NCI-H774 (cell line): Measurements from ENCODE around the gene UQCRC1.

Experiments used
- DNase-seq: peaks from one replicate; lab custom pipeline; 2025; lab: John Stamatoyannopoulos, UW

Gene UQCRC1

DNA sequence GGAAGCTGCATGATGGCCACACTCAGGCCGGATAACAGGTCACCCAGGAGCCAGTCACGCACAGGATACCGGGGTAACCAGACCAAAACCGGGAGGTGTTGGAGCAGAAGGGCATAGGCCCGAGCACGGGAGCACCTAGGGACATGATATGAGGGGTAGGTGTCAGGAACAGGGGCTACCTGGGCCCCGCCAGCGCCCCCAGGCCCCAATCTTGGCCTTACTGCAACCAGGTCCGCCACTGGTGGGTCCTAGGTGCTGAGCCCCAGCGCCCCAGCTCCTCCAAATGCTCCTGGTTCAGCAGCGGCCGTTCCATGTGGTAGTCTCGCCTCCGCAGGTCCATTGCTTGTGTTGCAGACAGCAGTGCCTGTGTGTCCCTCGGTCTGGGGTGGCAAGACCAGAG lies 23.8 kb upstream of the UQCRC1 start:
- no peak for DNase-seq

DNA sequence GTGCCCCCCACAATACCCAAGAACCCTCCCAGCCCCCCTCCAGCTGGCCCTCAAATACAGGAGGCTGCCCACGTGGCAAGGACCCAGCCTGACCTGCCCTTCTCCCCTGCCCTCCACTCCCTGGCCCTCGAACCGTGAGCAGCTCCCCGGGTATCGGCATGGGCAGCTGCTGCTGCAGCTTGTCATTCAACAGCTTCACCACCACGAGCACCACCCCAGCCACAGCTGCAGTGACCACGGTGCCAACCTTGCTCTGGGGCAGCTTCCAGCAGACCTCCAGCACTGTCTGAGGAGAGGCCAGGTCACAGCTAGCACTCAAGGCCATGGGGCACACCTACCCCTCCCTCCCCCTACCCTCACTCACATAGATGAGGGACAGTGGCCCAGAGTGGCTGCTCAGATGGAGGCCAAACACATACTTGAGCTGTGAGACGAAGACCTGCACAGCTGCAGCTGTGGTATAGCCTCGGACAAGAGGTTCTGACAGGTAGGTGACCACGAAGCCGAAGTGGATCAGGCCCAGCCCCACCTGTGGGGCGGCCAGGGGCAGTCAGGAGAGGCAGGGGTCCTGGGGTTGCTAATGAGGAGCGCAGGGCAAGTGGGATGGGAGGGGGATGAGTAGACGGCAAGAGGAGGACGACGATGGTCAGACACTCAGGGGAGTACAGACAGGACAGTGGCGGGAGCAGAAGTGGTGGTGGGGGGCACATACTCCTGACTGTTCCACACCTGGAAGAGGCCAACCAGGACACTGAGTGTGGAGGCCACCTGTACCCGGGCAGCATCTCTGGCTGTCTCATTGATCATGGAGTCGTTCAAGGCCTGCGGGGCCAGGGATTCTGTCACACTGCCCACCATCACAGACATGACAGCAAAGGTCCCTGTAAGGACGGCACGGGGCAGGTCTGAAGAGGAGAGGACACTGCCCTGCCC lies 22.3 kb upstream of the UQCRC1 start:
- no peak for DNase-seq

DNA sequence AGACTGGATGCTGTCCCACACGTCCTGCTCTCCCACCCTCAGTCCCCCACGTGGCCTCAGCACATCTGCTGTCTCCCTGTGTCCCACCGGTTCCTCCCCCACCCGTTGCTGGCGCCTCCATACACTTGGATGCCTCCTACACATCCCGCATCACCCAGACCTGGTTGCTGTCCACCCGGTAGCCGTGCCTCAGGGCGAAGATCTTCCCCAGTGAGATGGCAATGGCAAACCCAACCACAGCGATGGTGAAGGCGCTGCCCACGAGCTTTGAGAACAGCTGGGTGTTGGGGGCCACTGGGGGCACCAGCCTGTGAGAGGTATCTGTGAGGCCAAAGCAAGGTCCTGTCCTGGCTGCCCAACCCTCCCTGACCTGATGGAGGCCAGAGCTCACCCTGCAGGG lies 21.4 kb upstream of the UQCRC1 start:
- DNase-seq = no peak

DNA sequence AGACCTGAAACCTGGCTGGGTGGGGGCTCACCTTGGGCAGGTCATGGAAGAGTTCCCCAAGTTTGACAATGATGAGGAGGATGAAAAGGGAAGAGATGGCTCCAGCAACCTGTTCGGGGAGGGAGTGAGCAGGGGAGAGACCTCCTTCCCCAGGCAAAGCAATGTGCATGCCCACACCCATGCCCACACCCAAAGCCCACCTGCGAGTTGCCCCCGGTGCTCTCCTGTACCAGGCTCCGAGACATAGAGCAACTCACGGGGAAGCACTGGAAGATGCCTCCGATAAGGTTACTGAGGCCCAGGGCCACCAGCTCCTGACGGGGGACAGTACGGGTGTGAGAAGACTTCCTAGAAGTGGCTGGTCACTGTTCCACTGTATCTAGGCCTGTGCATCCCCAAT lies 21.0 kb upstream of the UQCRC1 start:
- no peak for DNase-seq

DNA sequence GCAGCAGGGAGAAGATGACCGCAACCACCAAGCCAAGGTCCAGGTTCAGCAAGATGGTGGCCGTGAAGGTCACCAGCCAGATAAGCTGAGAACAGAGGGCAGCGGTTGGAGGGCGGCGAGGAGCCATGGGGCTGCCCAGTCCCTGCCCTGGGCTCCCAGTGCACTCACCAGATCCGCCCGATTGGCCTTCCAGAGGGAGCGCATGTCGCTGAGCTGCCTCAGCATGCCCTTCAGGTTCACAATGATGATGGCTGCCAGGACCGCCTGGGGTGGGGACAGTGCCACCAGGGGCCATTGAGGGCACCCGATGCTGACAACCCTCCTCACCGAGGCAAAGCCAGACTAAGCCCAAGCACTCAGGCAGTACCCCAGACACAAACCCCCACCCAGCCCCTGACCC lies 20.4 kb upstream of the UQCRC1 start:
- no peak for DNase-seq

DNA sequence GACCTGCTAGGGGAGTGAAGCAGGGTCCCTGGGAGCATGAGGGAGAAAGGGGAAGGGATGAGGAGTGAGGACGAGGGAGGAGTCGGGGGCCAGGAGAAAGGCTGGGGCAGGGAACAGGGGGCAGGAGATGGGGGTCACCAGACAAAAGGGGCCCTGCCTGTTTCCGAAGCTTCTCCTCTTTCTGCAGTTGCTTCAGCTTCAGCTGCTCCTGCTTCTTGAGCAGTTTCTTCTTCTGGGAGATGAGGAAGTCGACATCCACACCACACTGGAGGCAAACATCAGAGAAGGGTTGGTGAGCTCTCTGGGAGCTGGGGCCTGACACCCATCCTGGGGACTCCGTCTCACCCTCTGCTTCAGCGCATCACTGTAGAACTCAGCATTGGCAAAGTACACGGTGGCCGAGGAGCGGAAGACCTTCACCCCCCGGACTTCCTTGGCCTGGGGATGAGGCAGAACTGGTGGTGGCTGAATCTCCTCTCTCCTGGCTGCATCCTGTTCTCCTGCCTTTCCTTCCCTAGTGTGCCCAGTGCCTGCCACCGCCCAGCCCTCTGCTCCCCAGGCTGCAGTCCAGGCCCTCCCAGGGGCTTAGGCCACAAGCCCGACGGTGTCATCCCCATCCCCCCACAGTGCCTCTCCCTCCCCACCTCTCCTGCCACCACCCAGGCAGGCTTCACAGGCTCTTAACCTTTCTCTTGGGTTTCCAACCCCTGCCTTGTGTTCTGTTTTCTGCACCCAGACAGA lies 19.0 kb upstream of the UQCRC1 start:
- no peak for DNase-seq

DNA sequence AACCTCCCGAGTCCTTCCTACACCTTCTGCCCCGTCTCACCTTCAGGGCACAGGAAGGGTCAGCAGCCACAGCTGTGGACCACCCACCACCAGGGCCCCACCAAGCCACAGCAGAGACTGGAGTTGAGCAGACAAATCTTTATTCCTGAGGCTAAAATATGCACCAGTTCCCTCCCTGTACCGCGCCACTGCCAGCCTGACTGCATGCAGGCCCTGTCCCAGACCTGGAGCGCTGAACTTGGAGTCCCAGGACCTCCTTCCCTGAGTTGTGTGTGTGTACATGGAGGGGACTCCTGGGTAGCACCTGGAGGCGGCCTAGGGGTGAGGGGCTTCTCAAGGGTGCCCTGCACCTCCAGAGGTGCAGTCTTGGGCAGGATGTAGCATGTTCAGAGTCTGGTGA lies 16.2 kb upstream of the UQCRC1 start:
- DNase-seq = no peak

DNA sequence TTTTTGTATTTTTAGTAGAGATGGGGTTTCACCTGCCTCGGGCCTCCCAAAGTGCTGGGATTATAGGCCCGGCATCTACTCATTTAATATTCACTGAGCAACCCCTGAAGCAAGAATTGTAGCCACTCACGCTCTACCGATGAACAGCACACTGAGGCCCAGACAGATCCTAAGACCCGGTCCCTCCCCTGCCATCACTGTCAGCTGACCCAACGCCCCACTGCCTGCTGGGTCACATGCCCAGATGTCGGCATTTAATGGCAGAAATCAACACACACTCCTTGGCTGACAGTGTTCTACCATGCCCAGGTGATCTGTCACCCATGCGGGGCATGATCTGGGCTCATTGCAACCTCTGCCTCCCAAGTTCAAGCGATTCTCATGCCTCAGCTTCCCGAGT lies 15.3 kb upstream of the UQCRC1 start:
- no peak for DNase-seq

DNA sequence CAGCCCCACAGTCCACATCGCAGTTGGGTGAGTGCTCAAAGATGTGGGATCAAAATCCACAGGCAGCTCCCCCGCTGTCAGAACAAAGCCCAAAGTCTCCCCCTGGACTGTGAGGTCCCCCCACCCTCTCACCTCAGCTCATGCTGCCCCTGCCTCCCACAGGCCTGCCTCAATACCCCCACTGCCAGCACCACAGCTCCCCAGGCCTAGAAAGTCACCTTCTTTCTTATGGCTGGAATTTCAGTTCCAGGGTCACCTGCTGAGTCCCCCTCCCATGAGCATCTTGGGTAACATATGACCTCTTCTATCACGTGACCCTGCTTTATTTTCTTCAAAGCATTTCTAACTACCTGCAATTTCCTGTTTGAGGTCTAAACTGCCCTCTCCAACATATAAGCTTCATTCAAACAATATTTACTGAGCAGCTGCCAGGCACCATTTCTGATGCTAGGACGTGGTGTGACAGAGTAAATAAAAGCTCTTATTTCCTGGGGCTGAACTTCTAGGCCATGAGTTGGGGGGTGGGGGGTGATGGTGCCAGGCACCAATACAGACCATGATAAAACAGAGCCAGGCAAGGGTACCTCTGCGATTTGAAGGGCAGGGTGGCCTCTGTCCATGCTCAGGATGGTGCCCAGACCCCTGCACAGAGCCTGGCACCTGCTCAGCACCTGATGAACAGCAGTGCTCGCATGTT lies 14.6 kb upstream of the UQCRC1 start:
- DNase-seq = peak; percentile 40

DNA sequence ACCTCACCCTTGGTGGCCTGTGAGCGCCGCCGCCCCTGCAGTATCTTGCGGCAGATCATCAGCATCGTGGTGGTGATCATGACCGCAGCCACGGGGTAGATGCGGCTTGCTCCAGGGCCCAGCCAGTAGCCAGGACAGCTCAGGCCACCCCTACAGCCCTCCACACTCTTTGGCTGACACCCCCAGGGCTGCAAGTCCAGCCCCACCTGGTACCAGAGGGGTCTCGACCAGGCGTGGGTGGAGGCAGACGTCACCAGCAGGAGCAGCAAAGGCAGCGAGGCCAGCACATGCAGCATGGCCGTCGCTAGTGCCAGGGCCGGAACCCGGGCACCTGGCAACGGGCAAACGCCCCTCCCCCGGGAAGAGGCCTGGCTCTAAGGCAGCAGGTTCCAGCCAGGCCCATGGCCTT lies 12.0 kb upstream of the UQCRC1 start, which contains the start of gene TMEM89:
Gene TMEM89, minus strand, starts transcription at position 309 of the 409 bp plus-strand sequence. Its CDS starts 13 bp downstream, at position 296.
- no peak for DNase-seq

DNA sequence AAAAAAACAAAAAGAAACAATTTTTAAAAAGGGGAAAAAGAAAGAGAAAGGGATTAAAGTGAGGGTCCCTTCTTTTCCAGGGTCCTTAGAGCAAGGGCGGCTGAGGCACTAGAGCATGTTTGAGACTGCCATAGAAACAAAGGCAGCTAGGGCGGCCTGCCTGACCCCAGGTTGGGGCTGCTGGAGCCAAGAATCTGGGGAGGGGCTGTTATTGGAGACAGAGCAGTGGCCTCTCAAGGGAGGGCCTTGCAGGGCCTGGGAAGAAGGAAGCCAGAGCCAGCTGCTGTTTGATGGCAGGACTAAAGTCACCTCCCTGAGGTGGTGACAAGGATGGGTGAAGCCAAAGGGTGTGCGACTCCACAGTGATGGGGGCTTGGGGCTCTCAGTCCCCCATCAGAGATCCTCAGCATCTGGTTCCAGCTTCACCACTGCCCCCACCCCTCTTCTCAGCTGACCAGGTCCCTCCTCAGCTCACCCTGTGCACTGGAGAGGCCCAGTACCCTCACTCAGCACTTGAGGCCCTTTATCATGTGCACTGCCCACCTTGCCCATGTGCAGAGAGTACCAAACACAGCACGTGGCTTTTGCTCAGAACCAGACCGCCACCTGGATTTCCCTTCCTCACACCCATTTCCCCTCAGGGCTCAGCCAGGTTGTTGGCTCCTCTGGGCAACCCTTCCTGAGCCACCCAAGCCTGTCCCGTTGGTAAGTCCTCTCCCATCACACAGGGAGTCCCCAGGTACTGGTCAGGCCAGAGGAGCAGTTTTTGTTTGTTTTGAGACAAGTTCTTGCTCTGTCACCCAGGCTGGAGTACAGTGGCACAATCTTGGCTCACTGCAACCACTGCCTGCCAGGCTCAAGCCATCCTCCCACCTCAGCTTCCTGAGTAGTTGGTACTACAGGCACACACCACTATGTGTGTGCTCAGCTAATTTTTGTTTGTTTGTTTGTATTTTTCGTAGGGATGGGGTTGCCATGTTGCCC lies 10.4 kb upstream of the UQCRC1 start:
- no peak for DNase-seq

DNA sequence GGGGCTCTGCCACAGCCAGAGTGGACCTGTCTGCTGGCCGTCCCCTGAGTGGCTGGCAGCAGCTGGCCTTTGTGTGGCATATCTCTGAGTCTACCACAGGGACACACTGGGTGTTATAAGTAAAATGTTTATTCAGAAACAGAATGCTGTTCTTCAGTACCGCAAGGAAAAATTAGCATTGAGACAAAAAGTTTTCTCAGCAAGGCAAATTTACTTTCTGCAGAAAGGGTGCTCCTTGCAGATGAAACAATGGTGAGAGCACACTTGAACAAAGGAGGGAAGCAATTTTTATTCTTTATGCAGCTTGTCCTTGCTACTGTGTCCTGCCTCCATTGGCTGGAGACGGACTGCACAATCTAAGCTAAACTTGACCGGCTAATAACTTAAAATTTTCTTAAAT lies 8.1 kb upstream of the UQCRC1 start:
- no peak for DNase-seq

DNA sequence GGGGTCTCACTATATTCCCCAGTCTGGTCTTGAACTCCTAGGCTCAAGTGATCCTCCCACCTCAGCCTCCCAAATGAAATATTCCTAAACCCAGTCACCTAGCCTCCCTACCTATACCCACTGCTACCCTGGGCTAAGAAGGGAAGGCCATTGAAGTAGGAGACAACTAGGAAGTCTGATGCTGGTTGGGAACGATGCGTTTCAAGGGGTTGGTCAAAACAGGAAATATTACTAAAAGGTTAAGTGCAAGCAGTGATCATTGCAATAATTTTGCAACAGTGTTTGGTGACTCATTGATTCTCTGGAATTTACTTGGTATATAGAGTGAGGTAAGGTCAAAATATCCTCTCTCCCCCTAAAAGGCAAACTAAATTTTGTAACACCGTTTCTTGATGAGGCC lies 4.6 kb upstream of the UQCRC1 start:
- DNase-seq = no peak

DNA sequence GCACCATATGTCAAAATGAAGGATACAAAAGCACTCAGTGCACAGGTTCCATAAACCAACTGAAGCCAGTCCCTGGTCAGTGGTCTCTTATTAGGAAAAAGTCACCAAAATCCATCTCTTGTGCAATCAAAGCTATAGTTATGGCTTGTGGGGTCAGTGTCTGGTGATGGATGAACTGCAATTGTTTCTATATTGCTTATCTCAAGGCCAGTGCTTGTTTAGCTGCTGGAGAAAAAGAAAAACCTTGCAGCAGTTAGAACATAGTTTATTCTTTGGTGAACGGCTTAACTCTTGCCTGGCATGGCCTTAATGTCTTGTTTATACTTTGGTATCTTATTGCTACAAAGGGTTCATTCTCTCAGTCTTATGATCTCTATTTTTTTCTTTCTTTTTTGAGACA lies 2.9 kb upstream of the UQCRC1 start:
- DNase-seq = no peak

DNA sequence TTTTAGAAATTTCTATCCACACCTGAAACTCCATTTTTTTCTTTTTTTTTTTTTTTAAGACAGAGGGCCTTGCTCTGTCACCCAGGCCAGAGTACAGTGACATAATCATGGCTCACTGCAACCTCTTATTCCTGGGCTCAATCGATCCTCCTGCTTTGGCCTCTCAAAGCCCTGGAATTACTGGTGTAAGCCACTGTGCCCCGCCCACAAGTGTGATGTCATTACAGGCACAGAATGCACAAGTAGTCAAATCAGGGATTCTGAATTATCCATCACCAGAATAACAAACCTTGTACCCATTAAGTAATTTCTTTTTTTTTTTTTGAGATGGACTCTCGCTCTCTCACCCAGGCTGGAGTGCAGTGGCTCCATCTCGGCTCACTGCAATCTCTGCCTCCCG lies 1.9 kb downstream of the UQCRC1 start:
- DNase-seq = no peak

DNA sequence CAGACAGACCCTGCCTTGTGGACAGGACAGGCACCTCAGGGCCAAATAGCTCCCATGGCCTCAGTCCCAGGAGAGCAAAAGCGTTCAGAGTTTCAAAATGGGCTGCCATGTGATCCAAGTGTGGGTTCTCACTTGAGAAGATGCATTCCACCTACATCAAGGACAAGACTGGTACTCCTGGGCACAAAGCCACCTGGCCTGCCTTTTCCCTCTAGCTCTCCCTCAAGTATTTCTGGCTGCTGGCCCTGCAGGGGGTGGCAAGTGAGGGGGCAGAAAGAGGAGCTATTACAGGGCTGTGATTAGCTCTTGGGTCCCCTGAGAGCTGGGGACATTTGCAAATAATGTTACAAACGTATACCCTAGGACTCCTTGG lies 7.8 kb downstream of the UQCRC1 start:
- no peak for DNase-seq

DNA sequence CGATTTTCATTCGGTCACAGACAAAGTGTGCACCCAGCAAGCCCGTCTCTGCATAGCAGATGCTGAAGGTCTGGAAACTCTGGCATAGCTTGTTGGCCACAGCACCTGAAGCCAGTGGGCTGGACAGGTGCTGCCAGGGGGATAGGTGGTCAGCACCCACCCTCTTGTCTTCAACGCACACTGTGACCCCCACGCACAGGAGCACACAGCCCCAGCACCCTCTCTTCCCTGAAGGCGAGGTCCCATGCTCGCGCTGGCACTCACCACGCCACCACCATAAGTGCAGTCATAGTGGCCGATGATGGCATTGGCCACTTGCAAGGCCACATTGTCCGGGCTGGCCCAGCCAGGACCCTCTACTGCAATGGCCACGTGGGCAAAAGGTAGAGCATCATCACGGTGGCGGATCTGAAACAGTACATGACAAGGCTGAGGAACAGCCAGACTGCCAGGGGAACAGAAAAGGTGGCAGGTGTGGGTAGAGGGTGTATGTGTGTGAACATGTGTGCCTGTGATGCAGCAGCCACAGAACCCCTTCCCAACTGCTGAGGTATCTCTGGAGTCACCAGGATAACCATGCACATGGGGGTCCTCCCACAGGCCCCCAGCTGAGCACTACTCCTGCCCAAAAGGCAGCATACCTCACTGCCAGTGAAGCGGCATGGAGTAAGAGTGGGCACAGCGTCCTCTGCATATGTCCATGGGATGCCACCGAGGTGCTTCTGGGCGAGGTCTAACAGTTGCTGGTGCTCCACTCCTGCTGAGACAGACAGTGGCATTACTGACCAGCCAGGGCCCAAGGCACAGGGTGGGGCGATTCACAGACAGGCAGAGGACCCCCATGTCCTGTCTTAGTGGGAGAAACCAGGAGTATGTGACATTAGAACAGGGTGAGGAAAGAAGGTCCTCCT lies 8.5 kb downstream of the UQCRC1 start:
- DNase-seq = no peak

DNA sequence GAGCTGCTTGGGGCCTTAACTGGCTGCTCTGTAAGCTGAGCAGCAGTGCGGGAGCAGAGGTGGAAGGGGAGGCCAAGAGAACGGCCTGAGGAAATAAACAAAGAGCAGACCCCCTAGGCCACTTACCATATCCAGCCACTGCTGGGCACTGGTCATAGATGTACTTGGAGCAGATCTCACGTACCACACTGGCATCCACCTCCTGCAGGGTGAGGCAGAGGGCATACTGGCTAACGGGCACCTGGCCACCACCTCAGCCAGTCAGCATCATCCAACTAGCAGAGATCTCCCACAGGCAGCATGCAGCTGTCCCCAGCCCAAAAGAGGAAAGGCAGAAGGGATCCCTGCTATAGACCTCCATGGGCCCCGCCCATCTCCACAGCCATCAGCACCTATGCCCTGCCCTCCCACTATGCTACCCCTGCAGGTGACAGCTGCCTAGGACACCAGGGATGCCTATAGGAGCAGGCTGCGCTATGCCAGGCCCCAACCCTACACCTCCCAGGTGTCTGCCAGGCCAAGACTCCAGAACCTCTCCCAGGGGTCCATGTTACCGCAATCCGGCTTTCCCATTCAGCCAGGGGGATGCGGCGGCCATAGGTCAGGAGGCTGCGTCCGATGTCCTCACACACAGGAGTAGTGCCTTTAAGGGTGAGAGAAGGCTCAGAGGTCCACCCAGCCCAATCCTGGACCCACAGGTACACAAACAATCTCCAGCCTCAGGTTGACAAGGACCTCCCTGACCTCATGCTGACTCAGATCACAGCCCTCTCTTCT lies 9.7 kb downstream of the UQCRC1 start:
- DNase-seq = no peak

DNA sequence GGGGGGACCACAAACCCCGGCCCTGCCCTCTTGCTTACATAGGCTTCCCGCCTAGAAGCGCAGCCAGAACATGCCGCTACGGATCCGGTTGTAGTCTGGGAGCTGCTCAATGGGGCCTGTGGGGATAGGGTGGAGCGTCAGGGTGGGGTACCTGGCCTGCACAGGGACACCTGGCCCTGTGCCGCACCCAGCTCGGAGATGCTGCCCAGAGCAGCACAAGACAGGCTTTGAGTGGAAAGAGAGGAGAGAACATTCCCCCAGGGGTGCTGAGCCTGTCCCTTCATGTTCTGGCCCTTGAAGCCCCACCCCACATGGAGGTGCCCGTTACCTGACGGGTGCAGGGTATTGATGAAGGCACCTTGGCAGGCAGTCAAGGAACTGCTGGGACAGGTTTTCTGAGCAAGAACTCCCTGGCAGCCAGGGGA lies 10.4 kb downstream of the UQCRC1 start:
- no peak for DNase-seq
